GM23338 (cell line): ENCODE data around the gene ZEB2. TPM values are rescaled to one million over a fixed set of nuclear protein-coding genes. Genes with fewer than 3 reads are reported as not detected.
A peak's percentile ranks its signal among the peaks of the same experiment; 100 is the strongest.

Source experiments
- ATAC-seq: fragments of 200-7000 bp; cut with Tn5 transposase; 3 replicates; pipeline ENCODE4 v1.9.1; 2020
- DNase-seq: peaks from one replicate; pipeline ENCODE4 v3.0.0-alpha.2; 2015; ENCODE audit warnings: low spot score
- H2AFZ ChIP-seq: fragments of 200-600 bp; sonication (generic); 2 replicates; pipeline ENCODE4 v1.8.0; 2016; ENCODE audit warnings: antibody characterized with exemption, mild to moderate bottlenecking, moderate library complexity
- H3F3A ChIP-seq: fragments of 200-600 bp; sonication (generic); replicated peaks from 2 replicates; pipeline ENCODE4 v1.8.0; 2017; ENCODE audit warnings: antibody characterized with exemption, mixed run types, low read depth
- H3K27ac ChIP-seq: fragments of 200-600 bp; sonication (generic); 2 replicates; pipeline ENCODE4 v1.6.1; 2016; ENCODE audit warnings: low read depth
- H3K27me3 ChIP-seq: fragments of 200-600 bp; sonication (generic); 2 replicates; pipeline ENCODE4 v1.8.0; 2016; ENCODE audit warnings: mild to moderate bottlenecking, mixed run types, moderate library complexity; ENCODE audit not compliant: insufficient read depth
- H3K36me3 ChIP-seq: fragments of 200-600 bp; sonication (generic); 2 replicates; pipeline ENCODE4 v1.8.0; 2016; ENCODE audit warnings: mild to moderate bottlenecking; ENCODE audit not compliant: insufficient read depth
- H3K4me1 ChIP-seq: fragments of 200-600 bp; sonication (generic); 2 replicates; pipeline ENCODE4 v1.8.0; 2016; ENCODE audit warnings: mild to moderate bottlenecking, moderate library complexity; ENCODE audit not compliant: insufficient read depth
- H3K4me2 ChIP-seq: fragments of 200-600 bp; sonication (generic); 2 replicates; pipeline ENCODE4 v1.7.1; 2017; ENCODE audit warnings: mixed run types
- H3K4me3 ChIP-seq: fragments of 200-600 bp; sonication (generic); 2 replicates; pipeline ENCODE4 v1.6.1; 2016; ENCODE audit warnings: mixed run types
- H3K79me2 ChIP-seq: fragments of 200-600 bp; sonication (generic); replicated peaks from 2 replicates; pipeline ENCODE4 v1.8.0; 2017; ENCODE audit warnings: mild to moderate bottlenecking; ENCODE audit not compliant: insufficient read depth
- H3K9me2 ChIP-seq: fragments of 200-600 bp; sonication (generic); 2 replicates; pipeline ENCODE4 v1.8.0; 2017; ENCODE audit not compliant: insufficient read depth
- H4K20me1 ChIP-seq: fragments of 200-600 bp; sonication (generic); replicated peaks from 2 replicates; pipeline ENCODE4 v1.8.0; 2017; ENCODE audit warnings: mild to moderate bottlenecking; ENCODE audit not compliant: insufficient read depth
- H3K27ac Mint-ChIP-seq: 2 replicates; pipeline ENCODE4 v1.8.0; 2020; ENCODE audit warnings: inconsistent platforms, mild to moderate bottlenecking, moderate library complexity, mixed read lengths
- H3K27me3 Mint-ChIP-seq: 3 replicates; pipeline ENCODE4 v1.8.0; 2022; ENCODE audit warnings: low read depth, mild to moderate bottlenecking, moderate library complexity, mixed read lengths, inconsistent platforms; ENCODE audit not compliant: insufficient read depth, poor library complexity
- H3K36me3 Mint-ChIP-seq: 3 replicates; pipeline ENCODE4 v1.8.0; 2021; ENCODE audit warnings: low read depth, mild to moderate bottlenecking, inconsistent platforms, moderate library complexity, mixed read lengths
- H3K4me1 Mint-ChIP-seq: 3 replicates; pipeline ENCODE4 v1.8.0; 2020; ENCODE audit warnings: mild to moderate bottlenecking, inconsistent platforms, mixed read lengths
- H3K4me3 Mint-ChIP-seq: 3 replicates; pipeline ENCODE4 v1.8.0; 2021; ENCODE audit warnings: moderate library complexity, mild to moderate bottlenecking, inconsistent platforms, mixed read lengths
- H3K9me3 Mint-ChIP-seq: 3 replicates; pipeline ENCODE4 v1.8.0; 2020; ENCODE audit warnings: moderate library complexity, mild to moderate bottlenecking, inconsistent platforms, mixed read lengths
- CREB1 ChIP-seq: fragments of 250-450 bp; sonication (Bioruptor Pico); IDR thresholded peaks from 2 replicates; pipeline ENCODE4 v1.5.0; 2020; ENCODE audit warnings: low read depth, mild to moderate bottlenecking, moderate library complexity
- EZH2 ChIP-seq: fragments of 200-600 bp; sonication (generic); IDR thresholded peaks from one replicate; pipeline ENCODE4 v1.8.0; 2017; ENCODE audit warnings: antibody characterized with exemption, mild to moderate bottlenecking, low read depth; ENCODE audit not compliant: unreplicated experiment
- EZH2phosphoT487 ChIP-seq: fragments of 200-600 bp; sonication (generic); IDR thresholded peaks from one replicate; pipeline ENCODE4 v1.8.1; 2018; ENCODE audit warnings: antibody characterized with exemption; ENCODE audit not compliant: unreplicated experiment
- JUNB ChIP-seq: IDR thresholded peaks from one replicate; pipeline ENCODE4 v1.6.1; 2016; ENCODE audit warnings: antibody characterized with exemption; ENCODE audit not compliant: unreplicated experiment
- NANOG ChIP-seq: IDR thresholded peaks from 2 replicates; pipeline ENCODE4 v1.6.1; 2016; ENCODE audit warnings: antibody characterized with exemption, borderline replicate concordance
- STAT1 ChIP-seq: IDR thresholded peaks from one replicate; pipeline ENCODE4 v1.6.1; 2016; ENCODE audit warnings: antibody characterized with exemption; ENCODE audit not compliant: unreplicated experiment
- ZNF114 ChIP-seq: fragments of 250-450 bp; sonication (Bioruptor Pico); IDR thresholded peaks from 2 replicates; pipeline ENCODE4 v1.5.0; 2020; ENCODE audit warnings: mild to moderate bottlenecking, moderate library complexity
- polyA plus RNA-seq: library from polyadenylated mRNA; unstranded; fragments of >200 nt; fragmentation: Nextera tagmentation; extraction: Ambion mirVana; gene quantifications from 2 replicates; pipeline ENCODE4 v1.2.1, GENCODE V29; 2016
- total RNA-seq: library from RNA; depleted of rRNA; stranded (reverse); fragments of >200 nt; shearing (Covaris generic); gene quantifications from 2 replicates; pipeline ENCODE4 v1.2.3, GENCODE V29; 2014
- TF ChIP-seq, protein P1 (sequence below): IDR thresholded peaks from one replicate; pipeline ENCODE4 v1.6.1; 2018; ENCODE audit warnings: antibody characterized with exemption; ENCODE audit not compliant: unreplicated experiment
- TF ChIP-seq, protein P2 (sequence below): IDR thresholded peaks from 2 replicates; pipeline ENCODE4 v1.6.1; 2016; ENCODE audit warnings: antibody characterized with exemption

ZEB2 gene
- total and polyA plus RNA-seq, 2 experiments from 2014 or later: 0.45 TPM; not detected in 1

DNA sequence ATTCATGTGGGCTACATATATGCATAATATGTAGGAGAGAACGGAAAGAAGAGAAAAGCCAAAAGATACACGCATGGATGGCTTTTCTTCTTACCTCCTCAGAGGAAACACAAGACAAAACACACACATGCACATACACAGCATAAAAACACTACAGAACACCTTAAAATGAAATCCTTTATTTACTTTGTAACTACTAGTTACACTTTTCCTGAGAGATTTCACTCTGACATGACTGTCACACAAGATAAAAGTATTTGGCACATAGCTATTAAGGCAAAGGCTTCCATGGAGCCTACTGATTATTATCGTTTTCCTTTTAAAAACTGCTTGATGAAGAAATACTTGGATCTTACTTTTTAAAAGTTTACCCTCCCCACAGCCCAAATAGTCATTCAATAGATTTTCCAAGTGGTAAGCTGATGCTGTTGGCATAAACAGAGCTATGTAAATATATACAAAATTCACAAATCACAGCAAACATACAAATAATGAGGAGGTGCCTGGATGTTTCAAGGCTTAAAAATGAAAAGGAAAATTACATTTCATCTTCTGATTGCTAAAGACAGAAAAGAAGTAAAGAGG, 8.6 kb downstream of the ZEB2 start:
- Histone ChIP-seq H3K9me2 (no peaks in the 10 kb centered on the region), H3K27me3 (peaks cover 93% of the 10 kb centered on the region), H3K79me2 (no peaks in the 10 kb centered on the region), H3K27ac (no peak overlapping the region), H3K4me2 (peak overlapping the region; percentile 78), H2AFZ (no peak overlapping the region), H3K4me1 (peaks cover 67% of the 10 kb centered on the region), H3F3A (peaks cover 2% of the 10 kb centered on the region; the same call in 1 of the 2 replicates), H3K36me3 (no peaks in the 10 kb centered on the region), H4K20me1 (peaks cover 15% of the 10 kb centered on the region), H3K4me3 (no peak overlapping the region)
- ATAC-seq: no peak
- peak overlapping the region; percentile 54 for H3K4me3 Mint-ChIP-seq
- H3K27ac Mint-ChIP-seq: no peak overlapping the region
- H3K36me3 Mint-ChIP-seq: no peaks in the 10 kb centered on the region; the same call in 2 of the 3 replicates
- H3K9me3 Mint-ChIP-seq: no peaks in the 10 kb centered on the region; the same call in 2 of the 3 replicates
- peaks cover 88% of the 10 kb centered on the region for H3K27me3 Mint-ChIP-seq
- DNase-seq: no peak
- TF ChIP-seq JUNB (no peak), EZH2 (peak; percentile 30), NANOG (no peak), STAT1 (no peak)
- TF ChIP-seq, protein P1, sequence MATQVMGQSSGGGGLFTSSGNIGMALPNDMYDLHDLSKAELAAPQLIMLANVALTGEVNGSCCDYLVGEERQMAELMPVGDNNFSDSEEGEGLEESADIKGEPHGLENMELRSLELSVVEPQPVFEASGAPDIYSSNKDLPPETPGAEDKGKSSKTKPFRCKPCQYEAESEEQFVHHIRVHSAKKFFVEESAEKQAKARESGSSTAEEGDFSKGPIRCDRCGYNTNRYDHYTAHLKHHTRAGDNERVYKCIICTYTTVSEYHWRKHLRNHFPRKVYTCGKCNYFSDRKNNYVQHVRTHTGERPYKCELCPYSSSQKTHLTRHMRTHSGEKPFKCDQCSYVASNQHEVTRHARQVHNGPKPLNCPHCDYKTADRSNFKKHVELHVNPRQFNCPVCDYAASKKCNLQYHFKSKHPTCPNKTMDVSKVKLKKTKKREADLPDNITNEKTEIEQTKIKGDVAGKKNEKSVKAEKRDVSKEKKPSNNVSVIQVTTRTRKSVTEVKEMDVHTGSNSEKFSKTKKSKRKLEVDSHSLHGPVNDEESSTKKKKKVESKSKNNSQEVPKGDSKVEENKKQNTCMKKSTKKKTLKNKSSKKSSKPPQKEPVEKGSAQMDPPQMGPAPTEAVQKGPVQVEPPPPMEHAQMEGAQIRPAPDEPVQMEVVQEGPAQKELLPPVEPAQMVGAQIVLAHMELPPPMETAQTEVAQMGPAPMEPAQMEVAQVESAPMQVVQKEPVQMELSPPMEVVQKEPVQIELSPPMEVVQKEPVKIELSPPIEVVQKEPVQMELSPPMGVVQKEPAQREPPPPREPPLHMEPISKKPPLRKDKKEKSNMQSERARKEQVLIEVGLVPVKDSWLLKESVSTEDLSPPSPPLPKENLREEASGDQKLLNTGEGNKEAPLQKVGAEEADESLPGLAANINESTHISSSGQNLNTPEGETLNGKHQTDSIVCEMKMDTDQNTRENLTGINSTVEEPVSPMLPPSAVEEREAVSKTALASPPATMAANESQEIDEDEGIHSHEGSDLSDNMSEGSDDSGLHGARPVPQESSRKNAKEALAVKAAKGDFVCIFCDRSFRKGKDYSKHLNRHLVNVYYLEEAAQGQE: no peak
- H3K4me1 Mint-ChIP-seq: peaks cover 78% of the 10 kb centered on the region

DNA sequence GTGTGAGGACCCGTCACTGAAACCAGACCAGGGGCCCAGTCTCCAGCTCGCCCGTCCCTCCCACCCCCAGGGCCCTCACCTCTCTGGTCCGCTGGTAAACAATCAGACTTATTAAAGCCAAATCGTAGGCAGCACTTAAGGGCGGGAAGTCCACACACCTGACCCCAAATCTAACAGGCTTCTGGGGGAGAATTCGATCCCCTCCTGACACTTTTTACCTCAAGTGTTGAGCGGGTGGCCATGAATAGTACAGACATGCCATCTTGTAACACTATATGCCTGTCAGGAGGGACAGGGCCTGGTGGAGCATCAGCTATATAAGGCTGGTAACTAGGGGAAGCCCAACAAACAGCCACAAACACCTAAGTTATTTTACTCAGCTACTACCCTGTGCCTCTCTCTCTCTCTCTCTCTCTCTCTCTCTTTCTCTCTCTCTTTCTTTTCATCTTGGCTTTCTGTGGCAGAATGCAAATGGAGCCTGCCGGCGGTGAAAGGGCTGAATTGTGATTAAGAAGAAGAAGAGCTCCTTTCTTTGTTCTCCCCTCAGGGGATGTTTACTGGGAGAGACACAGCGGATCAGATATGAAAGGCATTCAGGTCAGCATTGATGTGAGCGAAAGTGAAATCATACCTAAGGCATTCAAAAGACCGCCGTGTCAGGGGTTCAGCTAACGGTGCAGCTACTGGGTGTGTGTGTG, 9.5 kb downstream of the ZEB2 start:
- Histone ChIP-seq H3F3A (peaks cover 2% of the 10 kb centered on the region; the same call in 1 of the 2 replicates), H3K27me3 (peaks cover 91% of the 10 kb centered on the region), H3K4me1 (peaks cover 64% of the 10 kb centered on the region), H2AFZ (no peak overlapping the region), H3K4me3 (peak overlapping the region; percentile 33), H3K36me3 (no peaks in the 10 kb centered on the region), H3K27ac (no peak overlapping the region), H3K9me2 (no peaks in the 10 kb centered on the region), H3K79me2 (no peaks in the 10 kb centered on the region), H3K4me2 (peak overlapping the region; percentile 78), H4K20me1 (peaks cover 13% of the 10 kb centered on the region)
- Mint-ChIP-seq H3K4me3 (peak overlapping the region; percentile 54), H3K9me3 (no peaks in the 10 kb centered on the region), H3K4me1 (peaks cover 78% of the 10 kb centered on the region), H3K27me3 (peaks cover 81% of the 10 kb centered on the region), H3K36me3 (no peaks in the 10 kb centered on the region; the same call in 2 of the 3 replicates), H3K27ac (no peak overlapping the region)
- DNase-seq: peak; percentile 92
- peak; percentile 77 for ATAC-seq
- TF ChIP-seq, protein P1: no peak
- TF ChIP-seq CREB1 (CRISPR knock-in tag) (peak; percentile 41), ZNF114 (CRISPR knock-in tag) (no peak), EZH2phosphoT487 (no peak)
- TF ChIP-seq, protein P2, sequence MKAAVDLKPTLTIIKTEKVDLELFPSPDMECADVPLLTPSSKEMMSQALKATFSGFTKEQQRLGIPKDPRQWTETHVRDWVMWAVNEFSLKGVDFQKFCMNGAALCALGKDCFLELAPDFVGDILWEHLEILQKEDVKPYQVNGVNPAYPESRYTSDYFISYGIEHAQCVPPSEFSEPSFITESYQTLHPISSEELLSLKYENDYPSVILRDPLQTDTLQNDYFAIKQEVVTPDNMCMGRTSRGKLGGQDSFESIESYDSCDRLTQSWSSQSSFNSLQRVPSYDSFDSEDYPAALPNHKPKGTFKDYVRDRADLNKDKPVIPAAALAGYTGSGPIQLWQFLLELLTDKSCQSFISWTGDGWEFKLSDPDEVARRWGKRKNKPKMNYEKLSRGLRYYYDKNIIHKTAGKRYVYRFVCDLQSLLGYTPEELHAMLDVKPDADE: no peak
